ENCODE data around the gene RNF39.

RNF39 gene

GRCh38 chr6:30074331-30075093, 1.1 kb downstream of the RNF39 start:
- peak; percentile 31 for DNase-seq (ENCODE audit: low read depth)
- no peak for TF ChIP-seq CTCF (IDR thresholded peaks at IDR 0.05; ENCODE audit: insufficient read depth, low read depth, low read length, missing control alignments)
- peak overlapping the region; percentile 88 for H3K4me3 ChIP-seq (ENCODE audit: low read length)

GRCh38 chr6:30073489-30074235, 1.9 kb downstream of the RNF39 start:
- DNase-seq (ENCODE audit: low read depth): no peak
- peak overlapping the region; percentile 88 for H3K4me3 ChIP-seq (ENCODE audit: low read length)
- no peak for TF ChIP-seq CTCF (IDR thresholded peaks at IDR 0.05; ENCODE audit: insufficient read depth, low read depth, low read length, missing control alignments)

- TF ChIP-seq CTCF (IDR thresholded peaks at IDR 0.05; ENCODE audit: insufficient read depth, low read depth, low read length, missing control alignments): no peak
- no peak for DNase-seq (ENCODE audit: low read depth)
Measured at GRCh38 chr6:30071858-30072257, 3.7 kb downstream of the RNF39 start.

GRCh38 chr6:30071081-30071818, 4.3 kb downstream of the RNF39 start:
- H3K4me3 ChIP-seq (ENCODE audit: low read length): no peak overlapping the region
- DNase-seq (ENCODE audit: low read depth): no peak

More at GRCh38 chr6:30071858-30072257, 3.7 kb downstream of the RNF39 start:
- no peak overlapping the region for H3K4me3 ChIP-seq (ENCODE audit: low read length)

GRCh38 chr6:30067460-30068139, 8.0 kb downstream of the RNF39 start:
- peak overlapping the region; percentile 94 for H3K4me3 ChIP-seq (ENCODE audit: low read length)
- no peak for DNase-seq (ENCODE audit: low read depth)
- no peak for TF ChIP-seq CTCF (IDR thresholded peaks at IDR 0.05; ENCODE audit: insufficient read depth, low read depth, low read length, missing control alignments)

More at GRCh38 chr6:30071081-30071818, 4.3 kb downstream of the RNF39 start:
- TF ChIP-seq CTCF (IDR thresholded peaks at IDR 0.05; ENCODE audit: insufficient read depth, low read depth, low read length, missing control alignments): no peak

All from epithelial cell of esophagus (primary cell).